PC-9 (cell line): ENCODE measurements around the gene SRL. TPM values are rescaled to one million over a fixed set of nuclear protein-coding genes. Genes with fewer than 3 reads are reported as not detected.

Experiments used
- BruUV-seq: library from RNA; stranded (reverse); fragments of 400-500 nt; replicated peaks from 2 replicates; lab custom pipeline; 2021; lab: Mats Ljungman, UMichigan
- CTCF ChIA-PET: fragments of 300-600 bp; sonication (Branson Sonifier 250); formaldehyde crosslinking; loops from one replicate; lab custom pipeline; 2022; ENCODE audit warnings: antibody characterized with exemption; lab: Charles Lee
- POLR2A ChIA-PET: fragments of 300-600 bp; sonication (Branson Sonifier 250); formaldehyde crosslinking; loops from one replicate; lab custom pipeline; 2022; ENCODE audit warnings: antibody characterized with exemption; ENCODE audit not compliant: unreplicated experiment; lab: Charles Lee
- DNase-seq, 2 experiments: peaks; one replicate each; pipeline versions ENCODE4 v3.0.0 to v3.0.0-alpha.2; 2015 to 2022; ENCODE audit warnings: mixed read lengths in 1 of 2
- H2AFZ ChIP-seq: fragments of 200-600 bp; sonication (generic); 2 replicates; pipeline ENCODE4 v1.8.1; 2017; ENCODE audit warnings: antibody characterized with exemption
- H3F3A ChIP-seq: fragments of 200-600 bp; sonication (generic); 2 replicates; pipeline ENCODE4 v1.8.1; 2017; ENCODE audit warnings: antibody characterized with exemption, mild to moderate bottlenecking, low read depth; ENCODE audit not compliant: insufficient read depth
- H3K27ac ChIP-seq: fragments of 200-600 bp; sonication (generic); 2 replicates; pipeline ENCODE4 v1.6.1; 2016; ENCODE audit warnings: mixed run types
- H3K27me3 ChIP-seq: fragments of 200-600 bp; sonication (generic); 2 replicates; pipeline ENCODE4 v1.6.1; 2016; ENCODE audit warnings: low read depth, mixed run types; ENCODE audit not compliant: insufficient read depth
- H3K36me3 ChIP-seq: fragments of 200-600 bp; sonication (generic); 2 replicates; pipeline ENCODE4 v1.6.1; 2016; ENCODE audit warnings: low read depth, mixed run types
- H3K4me1 ChIP-seq: fragments of 200-600 bp; sonication (generic); replicated peaks from 2 replicates; pipeline ENCODE4 v1.6.1; 2016; ENCODE audit warnings: mixed run types; ENCODE audit not compliant: insufficient read depth
- H3K4me2 ChIP-seq: fragments of 200-600 bp; sonication (generic); 2 replicates; pipeline ENCODE4 v1.6.1; 2017; ENCODE audit warnings: mixed run types
- H3K4me3 ChIP-seq: fragments of 200-600 bp; sonication (generic); 2 replicates; pipeline ENCODE4 v1.6.1; 2016; ENCODE audit warnings: mixed run types
- H3K79me2 ChIP-seq: fragments of 200-600 bp; sonication (generic); 2 replicates; pipeline ENCODE4 v1.6.1; 2017; ENCODE audit warnings: low read depth, mixed run types
- H3K9me2 ChIP-seq: fragments of 200-600 bp; sonication (generic); 2 replicates; pipeline ENCODE4 v1.8.1; 2017; ENCODE audit warnings: mild to moderate bottlenecking; ENCODE audit not compliant: insufficient read depth
- H3K9me3 ChIP-seq: fragments of 200-600 bp; sonication (generic); 2 replicates; pipeline ENCODE4 v1.8.1; 2016; ENCODE audit warnings: low read depth; ENCODE audit not compliant: insufficient read depth
- H4K20me1 ChIP-seq: fragments of 200-600 bp; sonication (generic); 2 replicates; pipeline ENCODE4 v1.8.1; 2017; ENCODE audit not compliant: insufficient read depth
- CTCF ChIP-seq: fragments of 200-600 bp; sonication (generic); conservative IDR thresholded peaks from 2 replicates; pipeline ENCODE4 v1.6.1; 2017; ENCODE audit warnings: mixed run types, antibody characterized with exemption, mild to moderate bottlenecking, moderate library complexity
- EZH2 ChIP-seq: fragments of 200-600 bp; sonication (generic); IDR thresholded peaks from 2 replicates; pipeline ENCODE4 v1.8.0; 2017; ENCODE audit warnings: antibody characterized with exemption, low read depth
- intact Hi-C: fragments of 100-400 bp; cut with micrococcal nuclease; formaldehyde crosslinking; loops from one replicate; pipeline ENCODE4 v1.10.0; 2022; ENCODE audit not compliant: unreplicated experiment
- total RNA-seq: library from RNA; stranded (reverse); gene quantifications from 2 replicates; pipeline ENCODE4 v1.2.3, GENCODE V29; 2021

The SRL gene
- total RNA-seq, 1 experiment from 2014 or later: not detected

- CTCF ChIA-PET: no interaction called here
- H3K4me3 ChIP-seq: no peak overlapping the region
Observed at GRCh38 chr16:4190712-4191333, 51.1 kb downstream of the SRL start.

GRCh38 chr16:4190086-4190485 lies 51.8 kb downstream of the SRL start:
- Histone ChIP-seq H3K27ac (no peak overlapping the region), H3K4me2 (no peak overlapping the region), H3K4me1 (no peaks in the 10 kb centered on the region), H2AFZ (no peak overlapping the region), H3F3A (no peaks in the 10 kb centered on the region; the same call in 1 of the 2 replicates), H3K9me2 (no peaks in the 10 kb centered on the region), H3K36me3 (no peaks in the 10 kb centered on the region), H4K20me1 (no peaks in the 10 kb centered on the region), H3K4me3 (no peak overlapping the region), H3K9me3 (no peaks in the 10 kb centered on the region), H3K27me3 (no peaks in the 10 kb centered on the region), H3K79me2 (no peaks in the 10 kb centered on the region)
- ChIA-PET POLR2A (no interaction called here), CTCF (no interaction called here)
- intact Hi-C loops: no loop called here
- no TSS peak for BruUV-seq
- no peak for TF ChIP-seq CTCF
- no peak for TF ChIP-seq EZH2
- DNase-seq: no peak

More at GRCh38 chr16:4190712-4191333, 51.1 kb downstream of the SRL start:
- no TSS peak for BruUV-seq
- no peaks in the 10 kb centered on the region for H3K79me2 ChIP-seq
- DNase-seq: no peak
- H2AFZ ChIP-seq: no peak overlapping the region
- H3K9me2 ChIP-seq: no peaks in the 10 kb centered on the region
- no peak for TF ChIP-seq EZH2
- no peak for TF ChIP-seq CTCF
- no peaks in the 10 kb centered on the region for H3K36me3 ChIP-seq
- no peaks in the 10 kb centered on the region for H4K20me1 ChIP-seq
- H3K27ac ChIP-seq: no peak overlapping the region
- H3K9me3 ChIP-seq: no peaks in the 10 kb centered on the region
- POLR2A ChIA-PET: interaction anchor here (0.6 kb wide), 1 partner anchor 170 kb away, joined by 3 read pairs; no protein-coding TSS in a partner anchor
- no peaks in the 10 kb centered on the region for H3K4me1 ChIP-seq
- intact Hi-C loops: no loop called here
- no peaks in the 10 kb centered on the region for H3K27me3 ChIP-seq
- no peaks in the 10 kb centered on the region; the same call in 1 of the 2 replicates for H3F3A ChIP-seq
- no peak overlapping the region for H3K4me2 ChIP-seq

- H4K20me1 ChIP-seq: no peaks in the 10 kb centered on the region
- peak overlapping the region; percentile 95; the same call in 1 of the 2 replicates for H3K27ac ChIP-seq
- no peak for DNase-seq
- H3K4me2 ChIP-seq: peak overlapping the region; percentile 84
- BruUV-seq: no TSS peak
- peaks cover 16% of the 10 kb centered on the region for H3K4me1 ChIP-seq
- intact Hi-C loops: loop anchor here (5.0 kb wide), 2 partner anchors 202 to 302 kb away; partner anchors contain the start of gene CREBBP
- ChIA-PET POLR2A (interaction anchor here (0.6 kb wide), 1 partner anchor 69 kb away, joined by 3 read pairs; no protein-coding TSS in a partner anchor), CTCF (interaction anchor here (0.6 kb wide), 1 partner anchor 106 kb away, joined by 3 read pairs; no protein-coding TSS in a partner anchor)
- no peaks in the 10 kb centered on the region for H3K27me3 ChIP-seq
- no peaks in the 10 kb centered on the region for H3K9me2 ChIP-seq
- H3K4me3 ChIP-seq: peak overlapping the region; percentile 80
- H3K36me3 ChIP-seq: no peaks in the 10 kb centered on the region
- peaks cover 13% of the 10 kb centered on the region for H3F3A ChIP-seq
- no peaks in the 10 kb centered on the region for H3K9me3 ChIP-seq
- no peaks in the 10 kb centered on the region for H3K79me2 ChIP-seq
- H2AFZ ChIP-seq: peak overlapping the region; percentile 94; the same call in 1 of the 2 replicates
- TF ChIP-seq EZH2 (no peak), CTCF (no peak)
Observed at GRCh38 chr16:4184038-4184702, 57.7 kb downstream of the SRL start.
